Amygdala (tissue), 56 donors: Measurements from ENCODE around the gene SPRED3.
"Not testable (repeated sequence)": the region's sequence is repeated elsewhere in the genome, so short reads cannot be mapped to it uniquely, and the experiment has no call there.

ENCODE experiments used
- DNase-seq, 56 donors: peaks; one replicate each; lab custom pipeline; 2025; lab: John Stamatoyannopoulos, UW

The SPRED3 gene

GRCh38 chr19:38388349-38389100 is at the start of gene SPRED3:
Gene SPRED3, plus strand, starts transcription at chr19:38388697. Its CDS starts 1,606 bp downstream, at chr19:38390303.
- DNase-seq, result peak in 44 of 56 donors; percentile 23 to 84 (median 59)

GRCh38 chr19:38339011-38339410 is 49.5 kb upstream of the SPRED3 start:
- DNase-seq, result not testable (repeated sequence)

- DNase-seq, result no peak
These were observed 47.6 kb upstream of the SPRED3 start for GRCh38 chr19:38340927-38341326.

GRCh38 chr19:38346837-38347236 is 41.7 kb upstream of the SPRED3 start:
- DNase-seq, result no peak

- DNase-seq, result no peak
These were observed 37.6 kb upstream of the SPRED3 start for GRCh38 chr19:38350883-38351282.

- DNase-seq, result no peak
These were observed 36.6 kb upstream of the SPRED3 start for GRCh38 chr19:38351865-38352395.

GRCh38 chr19:38352611-38353010 is 35.9 kb upstream of the SPRED3 start:
- no peak for DNase-seq

GRCh38 chr19:38355728-38356725 is 32.5 kb upstream of the SPRED3 start:
- DNase-seq, result no peak

- DNase-seq, result no peak
These were observed 30.4 kb upstream of the SPRED3 start for GRCh38 chr19:38358071-38358470.

GRCh38 chr19:38359242-38360021 is 29.1 kb upstream of the SPRED3 start:
- no peak for DNase-seq

- DNase-seq, result no peak
These were observed 28.1 kb upstream of the SPRED3 start for GRCh38 chr19:38360351-38360750.

- DNase-seq, result no peak
These were observed 27.5 kb upstream of the SPRED3 start for GRCh38 chr19:38360839-38361631.

- peak in 47 of 56 donors; percentile 7 to 78 (median 33) for DNase-seq
These were observed 26.8 kb upstream of the SPRED3 start for GRCh38 chr19:38361633-38362075.

GRCh38 chr19:38362076-38362945 is 26.2 kb upstream of the SPRED3 start:
- DNase-seq, result peak in 9 of 56 donors; percentile 1 to 78 (median 21)

- not testable (repeated sequence) for DNase-seq
These were observed 25.4 kb upstream of the SPRED3 start for GRCh38 chr19:38362946-38363688.

GRCh38 chr19:38367041-38367440 is 21.5 kb upstream of the SPRED3 start:
- no peak for DNase-seq

GRCh38 chr19:38369584-38369983 is 18.9 kb upstream of the SPRED3 start:
- no peak for DNase-seq

- no peak for DNase-seq
These were observed 18.2 kb upstream of the SPRED3 start for GRCh38 chr19:38370299-38370698.
